Globus pallidus (tissue), 1 donor: Measurements from ENCODE around the gene SLC4A11.
"Not testable (repeated sequence)": the region's sequence is repeated elsewhere in the genome, so short reads cannot be mapped to it uniquely, and the experiment has no call there.

ENCODE experiments used
- DNase-seq: peaks from one replicate; pipeline ENCODE4 v3.0.0-alpha.2; 2015; ENCODE audit warnings: low spot score

Gene SLC4A11

GRCh38 chr20:3202965-3203314 is 36.0 kb downstream of the SLC4A11 start:
- no peak for DNase-seq

DNA sequence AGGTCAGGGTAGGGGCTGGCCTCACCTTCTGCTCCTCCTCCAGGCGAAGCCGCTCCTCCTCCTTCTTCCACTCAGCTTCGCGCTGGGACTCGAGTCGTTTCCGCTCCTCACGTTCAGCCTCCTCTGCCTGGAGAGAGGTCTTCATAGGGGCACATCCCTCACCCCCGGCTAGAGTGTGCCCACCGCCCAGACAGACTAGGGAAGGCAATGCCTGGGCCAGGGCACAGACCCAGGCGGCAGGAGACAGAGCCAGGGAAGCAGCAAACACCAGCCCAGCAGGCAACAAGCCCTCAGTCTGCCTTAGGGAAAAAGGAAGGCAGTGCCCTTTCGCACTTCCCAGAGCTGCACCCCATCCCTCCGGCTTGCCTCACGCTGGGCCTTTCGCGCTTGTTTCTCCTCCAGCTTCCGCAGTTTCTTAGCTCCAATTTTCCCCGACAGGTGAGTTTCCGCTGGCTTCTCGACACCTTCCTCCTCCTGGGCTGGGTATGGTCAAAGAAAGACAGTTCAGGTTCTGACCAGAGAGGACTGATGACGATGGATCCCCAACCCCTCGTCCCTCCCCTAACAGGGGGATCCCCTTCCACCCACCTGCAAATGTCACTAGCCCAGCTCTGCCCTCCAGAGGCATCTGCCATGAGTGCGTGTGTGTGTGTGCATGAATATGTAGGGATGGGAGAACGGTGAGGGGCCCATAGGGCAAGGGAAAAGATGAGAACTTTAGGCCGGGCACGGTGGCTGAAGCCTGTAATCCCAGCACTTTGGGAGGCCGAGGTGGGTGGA is 38.8 kb downstream of the SLC4A11 start:
- DNase-seq, result no peak

DNA sequence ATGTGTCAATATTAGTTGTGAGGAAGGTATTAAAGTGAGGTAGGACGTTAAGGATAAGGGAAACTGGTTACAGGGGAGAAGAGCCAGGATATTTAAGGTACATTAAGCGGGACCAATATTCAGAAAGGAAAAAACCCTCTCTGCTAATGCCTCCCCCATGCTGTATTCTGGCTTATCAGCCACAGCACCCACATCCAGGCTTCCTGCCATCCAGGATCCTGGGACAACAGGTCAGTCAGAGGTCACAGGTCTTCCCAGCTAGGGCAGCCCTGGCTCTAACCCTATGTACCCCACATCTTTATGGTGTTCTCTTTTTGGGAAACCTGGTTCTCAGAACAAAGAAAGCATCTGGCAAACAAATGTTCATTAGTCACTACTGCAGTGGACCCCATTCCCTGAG is 39.8 kb downstream of the SLC4A11 start:
- no peak for DNase-seq

GRCh38 chr20:3195590-3196237 is 43.3 kb downstream of the SLC4A11 start:
- DNase-seq, result no peak

DNA sequence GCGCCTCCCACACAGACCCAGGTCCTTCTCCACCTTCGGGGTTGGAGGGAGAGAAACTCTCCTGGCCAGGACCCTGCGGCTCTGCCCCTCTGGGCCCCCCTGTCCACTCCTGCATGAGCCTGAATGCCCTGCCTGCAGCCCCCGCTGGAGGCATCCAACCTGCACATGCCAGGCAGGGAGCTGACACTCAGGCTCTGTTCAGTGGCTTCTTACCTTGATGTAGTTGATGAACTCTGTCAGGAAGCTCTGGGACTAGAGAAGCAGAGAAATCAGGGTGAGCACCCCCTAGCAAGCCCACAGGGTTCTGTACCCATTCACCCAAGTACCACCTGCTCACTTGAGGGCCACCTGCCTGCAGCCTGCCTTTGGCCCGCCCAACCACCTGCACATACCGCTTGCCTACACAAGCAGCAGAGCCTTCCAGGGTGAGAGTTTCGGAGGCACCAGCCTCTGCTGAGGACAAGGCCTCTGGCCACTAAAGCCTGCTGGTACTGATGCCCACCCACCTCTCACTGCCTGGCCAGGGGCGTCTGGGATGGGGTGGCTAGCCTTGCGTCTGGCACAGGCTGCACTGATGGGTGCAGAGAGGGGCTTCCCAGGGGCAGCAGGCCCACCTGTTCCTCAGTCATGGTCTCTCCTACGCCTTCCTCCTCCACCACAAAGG is 44.2 kb downstream of the SLC4A11 start:
- DNase-seq, result no peak

DNA sequence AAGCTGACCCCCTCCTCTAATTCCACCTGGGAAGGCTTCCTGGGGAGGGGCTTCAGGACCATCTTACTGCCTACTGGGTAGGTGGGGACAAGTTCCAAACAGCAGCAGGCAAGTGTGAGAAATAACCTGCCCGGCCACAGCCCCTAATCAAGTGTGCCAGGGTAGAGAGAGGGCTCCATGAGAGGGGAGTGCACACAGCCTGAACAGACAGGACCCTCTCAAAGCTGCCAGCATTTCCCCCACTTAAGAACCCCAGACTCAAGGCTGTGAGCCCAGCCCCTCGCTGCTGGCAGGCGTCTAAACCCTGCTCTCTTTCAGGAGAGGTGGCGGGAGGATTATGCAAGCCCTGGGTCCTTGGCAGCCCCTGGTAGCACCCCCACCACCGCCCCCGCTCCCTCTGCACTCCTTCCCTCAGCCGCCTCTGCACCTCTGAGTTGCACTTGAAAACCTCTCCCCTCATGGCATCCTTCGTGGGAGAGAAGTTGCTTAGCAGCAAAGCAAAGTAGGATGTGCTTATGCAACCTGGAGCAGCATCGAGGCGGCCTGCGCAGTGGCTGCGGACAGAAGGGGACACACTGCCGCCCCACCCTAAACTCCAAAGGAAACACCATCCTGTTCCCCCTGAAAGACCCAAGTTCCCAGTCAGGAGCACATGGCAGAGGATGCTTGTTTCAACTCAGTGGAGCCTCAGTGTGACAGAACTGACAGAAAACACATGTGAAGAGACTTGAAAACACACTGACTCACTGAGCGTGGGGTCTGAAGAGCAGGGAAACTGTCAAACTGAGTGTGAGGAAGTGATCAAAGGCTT is 45.0 kb downstream of the SLC4A11 start:
- DNase-seq, result no peak

GRCh38 chr20:3192226-3193015 is 46.6 kb downstream of the SLC4A11 start:
- no peak for DNase-seq

DNA sequence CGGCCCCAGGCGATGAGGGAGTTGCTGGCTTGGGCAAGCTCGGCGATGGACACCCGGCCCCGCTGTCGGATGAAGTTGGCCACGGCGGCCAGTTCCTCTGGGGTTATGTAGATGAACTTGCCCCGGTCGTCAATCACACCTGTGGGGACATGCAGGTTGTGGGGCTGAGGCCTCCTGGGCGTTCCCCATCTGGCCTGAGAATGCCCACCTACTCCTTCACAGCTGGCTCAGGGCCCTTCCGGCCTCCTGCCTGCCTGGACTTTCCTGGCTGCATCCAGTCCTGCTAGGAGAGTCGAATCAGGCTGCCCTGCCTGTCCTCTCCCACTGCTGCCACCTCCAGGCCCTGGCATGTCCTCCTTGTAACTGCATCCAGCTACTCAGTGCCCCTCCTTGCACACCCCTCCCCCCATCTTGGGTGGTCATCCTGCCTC is 48.3 kb downstream of the SLC4A11 start:
- DNase-seq, result no peak

GRCh38 chr20:3189561-3190131 is 49.3 kb downstream of the SLC4A11 start:
- DNase-seq, result no peak

DNA sequence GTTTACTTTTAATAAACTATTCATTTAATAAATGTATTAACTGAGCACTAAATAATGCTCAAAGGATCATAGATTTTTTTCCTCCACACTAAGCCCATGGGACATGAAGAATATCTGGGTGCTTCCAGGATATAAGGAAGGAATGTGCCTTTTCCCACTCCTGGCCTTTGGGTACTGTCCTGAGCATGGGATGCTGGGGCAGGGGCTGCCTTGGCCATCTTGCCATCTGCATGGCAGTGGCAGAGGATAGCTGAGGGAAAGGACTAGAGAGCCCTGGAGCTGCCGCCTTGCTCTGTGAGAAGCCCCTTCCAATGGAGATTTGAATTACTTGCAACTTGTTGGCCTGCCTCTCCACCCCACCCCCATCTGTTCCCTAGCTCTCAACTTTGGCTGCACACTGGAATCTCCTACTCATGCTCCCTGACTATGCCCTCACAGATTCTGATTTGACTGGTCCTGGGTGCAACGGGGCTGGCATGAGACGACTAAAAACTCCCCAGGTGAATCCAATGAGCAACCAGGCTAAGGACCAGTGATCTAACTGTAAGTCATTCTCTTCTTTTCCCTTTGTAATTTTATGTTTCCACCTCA is 50.1 kb downstream of the SLC4A11 start:
- DNase-seq, result no peak

DNA sequence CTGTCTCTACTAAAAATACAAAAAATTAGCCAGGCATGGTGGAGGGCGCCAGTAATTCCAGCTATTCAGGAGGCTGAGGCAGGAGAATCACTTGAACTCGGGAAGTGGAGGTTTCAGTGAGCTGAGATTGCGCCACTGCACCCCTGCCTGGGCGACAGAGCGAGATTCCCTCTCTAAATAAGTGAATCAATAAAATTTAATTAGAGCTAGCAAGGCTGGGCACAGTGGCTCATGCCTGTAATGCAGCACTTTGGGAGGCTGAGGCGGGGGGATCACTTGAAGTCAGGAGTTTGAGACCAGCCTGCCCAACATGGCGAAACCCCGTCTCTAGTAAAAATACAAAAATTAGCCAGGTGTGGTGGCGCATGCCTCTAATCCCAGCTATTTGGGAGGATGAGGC is 51.1 kb downstream of the SLC4A11 start:
- DNase-seq, result not testable (repeated sequence)

DNA sequence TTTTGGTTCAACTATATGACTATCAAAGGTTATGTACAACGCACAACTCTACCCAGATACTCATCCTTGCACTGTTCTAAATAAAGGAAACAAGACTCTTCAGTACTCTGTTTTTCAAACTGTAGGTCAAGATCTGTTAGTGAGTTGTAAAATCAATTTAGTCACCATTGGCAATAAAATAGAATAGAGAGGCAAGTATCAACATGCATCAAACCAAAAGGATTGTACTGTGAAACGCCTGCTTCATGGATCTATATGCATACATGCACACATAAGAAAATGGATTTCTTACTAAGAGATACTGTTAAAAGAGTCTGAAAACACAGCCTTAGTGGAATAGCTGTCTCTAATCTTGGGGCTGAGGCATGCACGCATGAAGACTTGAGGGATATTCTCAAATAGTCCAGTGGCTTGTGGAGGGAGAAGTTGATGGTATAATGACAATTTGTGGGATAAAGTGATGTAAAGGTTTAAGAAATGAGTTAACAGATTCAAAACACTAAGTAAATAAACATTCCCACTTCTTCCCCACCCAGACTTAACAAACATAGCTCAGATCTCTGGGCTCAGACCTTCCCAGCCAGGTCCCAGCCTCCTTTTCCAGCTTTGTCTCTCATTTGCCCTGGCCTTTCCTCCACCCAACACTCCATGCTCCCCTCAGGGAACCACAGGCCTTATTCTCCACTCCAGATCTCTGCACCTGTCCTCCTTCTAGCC is 54.9 kb downstream of the SLC4A11 start:
- DNase-seq, result no peak

GRCh38 chr20:3182429-3182828 is 56.6 kb downstream of the SLC4A11 start:
- not testable (repeated sequence) for DNase-seq

- no peak for DNase-seq
These were observed 57.7 kb downstream of the SLC4A11 start for GRCh38 chr20:3181270-3181669.

GRCh38 chr20:3180319-3180718 is 58.7 kb downstream of the SLC4A11 start:
- DNase-seq, result no peak

DNA sequence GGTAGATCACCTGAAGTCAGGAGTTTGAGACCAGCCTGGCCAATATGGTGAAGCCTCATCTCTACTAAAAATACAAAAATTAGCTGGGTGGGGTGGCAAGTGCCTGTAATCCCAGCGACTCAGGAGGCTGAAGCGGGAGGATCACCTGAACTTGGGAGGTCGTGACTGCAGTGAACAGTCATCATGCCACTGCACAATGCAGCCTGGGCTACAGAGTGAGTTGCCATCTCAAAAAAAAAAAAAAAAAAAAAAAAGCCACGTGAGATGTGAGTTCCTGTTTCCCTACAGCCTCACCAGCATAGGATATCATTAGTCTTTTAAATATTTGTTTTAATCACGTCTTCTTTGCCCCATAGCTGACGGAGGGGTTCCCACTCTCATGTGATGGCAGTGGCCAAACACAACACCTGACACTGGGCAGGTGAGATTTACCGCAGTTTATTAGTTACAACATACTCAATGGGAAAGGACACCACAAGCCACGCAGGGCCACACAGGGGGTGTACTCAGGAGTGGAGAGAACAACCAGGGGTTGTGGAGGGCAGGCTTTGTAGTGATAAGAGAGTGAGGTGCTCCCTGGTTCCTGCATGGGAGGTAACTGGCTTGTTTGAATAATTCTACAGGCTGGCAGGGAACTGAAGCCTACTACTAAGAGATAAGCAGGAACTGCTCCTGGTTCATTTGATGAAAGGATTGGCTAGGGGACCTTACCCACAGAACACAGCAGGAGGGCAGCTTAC is 61.1 kb downstream of the SLC4A11 start:
- no peak for DNase-seq
